Measurements from ENCODE around the gene OR4K2.

DNA sequence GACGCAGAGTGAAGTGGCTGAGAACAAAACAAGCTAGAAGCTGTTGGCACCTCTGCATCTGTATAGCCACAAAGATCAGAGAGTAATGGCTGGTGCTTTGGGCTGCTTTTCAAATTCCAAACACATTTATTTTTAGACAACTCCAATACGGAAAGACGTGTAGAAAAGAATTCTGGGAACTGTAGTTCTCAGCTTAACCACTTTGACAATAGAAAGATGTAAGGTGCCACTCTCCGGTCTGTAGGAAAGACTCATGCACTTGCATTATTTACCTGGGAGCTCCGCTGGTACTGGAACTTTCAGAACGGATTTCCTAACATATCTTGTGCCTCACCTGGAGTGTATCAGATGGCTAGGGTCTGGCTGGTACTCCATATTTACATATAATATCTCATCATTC is 1.8 kb upstream of the OR4K2 start:
- TF ChIP-seq, protein P1, sequence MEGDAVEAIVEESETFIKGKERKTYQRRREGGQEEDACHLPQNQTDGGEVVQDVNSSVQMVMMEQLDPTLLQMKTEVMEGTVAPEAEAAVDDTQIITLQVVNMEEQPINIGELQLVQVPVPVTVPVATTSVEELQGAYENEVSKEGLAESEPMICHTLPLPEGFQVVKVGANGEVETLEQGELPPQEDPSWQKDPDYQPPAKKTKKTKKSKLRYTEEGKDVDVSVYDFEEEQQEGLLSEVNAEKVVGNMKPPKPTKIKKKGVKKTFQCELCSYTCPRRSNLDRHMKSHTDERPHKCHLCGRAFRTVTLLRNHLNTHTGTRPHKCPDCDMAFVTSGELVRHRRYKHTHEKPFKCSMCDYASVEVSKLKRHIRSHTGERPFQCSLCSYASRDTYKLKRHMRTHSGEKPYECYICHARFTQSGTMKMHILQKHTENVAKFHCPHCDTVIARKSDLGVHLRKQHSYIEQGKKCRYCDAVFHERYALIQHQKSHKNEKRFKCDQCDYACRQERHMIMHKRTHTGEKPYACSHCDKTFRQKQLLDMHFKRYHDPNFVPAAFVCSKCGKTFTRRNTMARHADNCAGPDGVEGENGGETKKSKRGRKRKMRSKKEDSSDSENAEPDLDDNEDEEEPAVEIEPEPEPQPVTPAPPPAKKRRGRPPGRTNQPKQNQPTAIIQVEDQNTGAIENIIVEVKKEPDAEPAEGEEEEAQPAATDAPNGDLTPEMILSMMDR (IDR thresholded peaks at IDR 0.05 in 8 of 11, conservative IDR thresholded peaks at IDR 0.05 in 3 of 11): no peak
- no peak for TF ChIP-seq POLR2A (IDR thresholded peaks at IDR 0.05)

All from spleen (tissue), 7 donors.